ENCODE data around the gene PAGE2. TPM values are rescaled to one million over a fixed set of nuclear protein-coding genes. Genes with fewer than 3 reads are reported as not detected.

Gene PAGE2
- not detected in 2 replicates for total RNA-seq

GRCh38 chrX:55088795-55089489, at the start of gene PAGE2:
PAGE2 (plus strand) TSS chrX:55089018; CDS start chrX:55090021, 1,003 bp downstream.

GRCh38 chrX:55074851-55075467, 13.9 kb upstream of the PAGE2 start, which contains the start of gene PAGE2B:
PAGE2B (plus strand) TSS chrX:55075030; CDS start chrX:55076042, 1,012 bp downstream.

Other genes with a start within 250 kb of the PAGE2 start
- 2.2 and 2.6 TPM in 2 replicates for gene TRO, start 168.2 kb upstream of the PAGE2 start, total RNA-seq
- gene PFKFB1, start 94.8 kb upstream of the PAGE2 start, total RNA-seq, result not detected in 2 replicates
- 6.0 and 6.6 TPM in 2 replicates for gene APEX2, start 88.7 kb upstream of the PAGE2 start, total RNA-seq
- gene ALAS2, start 58.0 kb upstream of the PAGE2 start, total RNA-seq, result not detected in 2 replicates
- gene PAGE2B, start 14.0 kb upstream of the PAGE2 start, total RNA-seq, result not detected in 2 replicates
- not detected in 2 replicates for gene PAGE5, start 131.3 kb downstream of the PAGE2 start, total RNA-seq
- not detected in 2 replicates for gene PAGE3, start 175.9 kb downstream of the PAGE2 start, total RNA-seq

Data from endothelial cell of coronary artery (primary cell).